Upper lobe of left lung (tissue), 6 donors: ENCODE data around the gene POLR3G. TPM values are rescaled to one million over a fixed set of nuclear protein-coding genes. Genes with fewer than 3 reads are reported as not detected.

Source experiments
- ATAC-seq, 2 donors: fragments of 200-7000 bp; cut with Tn5 transposase; one replicate each; pipeline ENCODE4 v1.9.1; 2022; ENCODE audit warnings: mild to moderate bottlenecking in 2 of 2, moderate library complexity in 2 of 2; ENCODE audit not compliant: low FRiP score in 2 of 2
- DNase-seq, 2 donors: peaks; one replicate each; pipeline ENCODE4 v3.0.0-alpha.2; 2019 to 2020
- H3K27ac ChIP-seq, 4 donors: fragments of 200-600 bp; sonication (generic); one replicate each; pipeline ENCODE4 v1.5.1; 2016 to 2019
- H3K27me3 ChIP-seq, 4 donors: fragments of 200-600 bp; sonication (generic); one replicate each; pipeline ENCODE4 v1.5.1; 2017 to 2019
- H3K36me3 ChIP-seq, 4 donors: fragments of 200-600 bp; sonication (generic); one replicate each; pipeline ENCODE4 v1.5.1; 2016 to 2019
- H3K4me1 ChIP-seq, 4 donors: fragments of 200-600 bp; sonication (generic); one replicate each; pipeline ENCODE4 v1.5.1; 2018 to 2019
- H3K4me3 ChIP-seq, 4 donors: fragments of 200-600 bp; sonication (generic); one replicate each; pipeline ENCODE4 v1.5.1; 2017 to 2019; ENCODE audit warnings: mild to moderate bottlenecking in 2 of 4, moderate library complexity in 1 of 4
- H3K9me3 ChIP-seq, 4 donors: fragments of 200-600 bp; sonication (generic); one replicate each; pipeline ENCODE4 v1.5.1; 2018 to 2019
- EP300 ChIP-seq, 4 donors: sonication (generic); formaldehyde crosslinking; IDR thresholded peaks; one replicate each; pipeline ENCODE4 v1.5.1; 2017; ENCODE audit warnings: antibody characterized with exemption in 4 of 4, control low read depth in 2 of 4
- POLR2A ChIP-seq, 4 donors: fragments of 450-650 bp; IDR thresholded peaks; one replicate each; pipeline ENCODE4 v1.5.1; 2016 to 2017; ENCODE audit warnings: antibody characterized with exemption in 4 of 4, mild to moderate bottlenecking in 2 of 4
- POLR2AphosphoS5 ChIP-seq, 2 donors: sonication (generic); formaldehyde crosslinking; IDR thresholded peaks; one replicate each; pipeline ENCODE4 v1.5.1; 2017; ENCODE audit warnings: antibody characterized with exemption in 2 of 2
- WGBS, 2 donors: methylation state at CpG; one replicate each; pipeline ENCODE4 v1.1.5; 2017 to 2018; 5-methylcytosine and 5-hydroxymethylcytosine counted together
- total RNA-seq, 6 donors: library from RNA; depleted of rRNA in 4 of 6; stranded (reverse); fragments of >200 nt in 4 of 6; gene quantifications; one replicate each; pipeline versions ENCODE4 v1.1.0 to v1.2.1, GENCODE V29; 2016 to 2021
- TF ChIP-seq, protein P1 (sequence below), 6 experiments: fragments of 450-650 bp in 4 of 6; fragments of 200-600 bp in 2 of 6; sonication (generic) in 2 of 6; IDR thresholded peaks; one replicate each; pipeline ENCODE4 v1.5.1; 2016 to 2019; ENCODE audit warnings: antibody characterized with exemption in 6 of 6
- donor health status: DM: no; HTN: no; CAD: no; lungs with moderate emphysema.
- donor health status: DM: no; HTN: yes; CAD: no; lungs with severe emphysema.

POLR3G gene
- total RNA-seq, 6 donors from 2014 or later: 0.33 to 2.5 (median 1.9) TPM; not detected in 1

DNA sequence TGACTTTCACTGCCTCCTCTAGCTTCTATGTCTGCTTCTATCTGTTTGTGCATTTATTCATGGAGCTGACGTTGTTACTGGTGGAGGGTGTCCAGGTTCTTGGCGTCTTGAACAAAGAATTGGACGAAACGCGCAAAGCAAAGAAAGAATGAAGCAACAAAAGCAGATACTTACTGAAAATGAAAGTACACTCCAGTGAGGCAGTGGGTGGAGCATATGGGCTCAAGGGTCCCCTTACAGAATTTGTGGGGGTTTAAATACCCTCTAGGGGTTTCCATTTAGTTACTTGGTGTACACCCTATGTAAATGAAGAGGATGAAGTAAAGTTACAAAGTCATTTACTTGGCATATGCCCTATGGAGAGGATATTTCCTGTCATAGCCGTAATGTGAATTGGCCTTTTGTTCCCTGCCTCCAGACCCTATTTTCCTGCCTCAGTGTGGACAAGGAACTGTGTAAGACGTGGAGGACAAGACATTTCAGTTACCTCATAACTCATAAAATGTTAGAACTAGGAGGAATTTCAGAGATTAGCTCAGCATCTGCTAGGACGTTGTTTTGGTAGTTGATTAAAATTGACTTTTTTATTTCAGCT is 3.1 kb downstream of the POLR3G start:
- no peak for DNase-seq
- Histone ChIP-seq H3K4me1 (peaks cover 7 to 23% (median 14%) of the 10 kb centered on the region in 4 donors), H3K27ac (no peak overlapping the region), H3K4me3 (peak overlapping the region in 1 of 4 donors; percentile 16), H3K27me3 (no peaks in the 10 kb centered on the region), H3K9me3 (no peaks in the 10 kb centered on the region), H3K36me3 (no peaks in the 10 kb centered on the region)
- TF ChIP-seq POLR2AphosphoS5 (IDR thresholded peaks at IDR 0.05) (no peak), POLR2A (IDR thresholded peaks at IDR 0.05) (no peak), EP300 (IDR thresholded peaks at IDR 0.05) (no peak)
- TF ChIP-seq, protein P1, sequence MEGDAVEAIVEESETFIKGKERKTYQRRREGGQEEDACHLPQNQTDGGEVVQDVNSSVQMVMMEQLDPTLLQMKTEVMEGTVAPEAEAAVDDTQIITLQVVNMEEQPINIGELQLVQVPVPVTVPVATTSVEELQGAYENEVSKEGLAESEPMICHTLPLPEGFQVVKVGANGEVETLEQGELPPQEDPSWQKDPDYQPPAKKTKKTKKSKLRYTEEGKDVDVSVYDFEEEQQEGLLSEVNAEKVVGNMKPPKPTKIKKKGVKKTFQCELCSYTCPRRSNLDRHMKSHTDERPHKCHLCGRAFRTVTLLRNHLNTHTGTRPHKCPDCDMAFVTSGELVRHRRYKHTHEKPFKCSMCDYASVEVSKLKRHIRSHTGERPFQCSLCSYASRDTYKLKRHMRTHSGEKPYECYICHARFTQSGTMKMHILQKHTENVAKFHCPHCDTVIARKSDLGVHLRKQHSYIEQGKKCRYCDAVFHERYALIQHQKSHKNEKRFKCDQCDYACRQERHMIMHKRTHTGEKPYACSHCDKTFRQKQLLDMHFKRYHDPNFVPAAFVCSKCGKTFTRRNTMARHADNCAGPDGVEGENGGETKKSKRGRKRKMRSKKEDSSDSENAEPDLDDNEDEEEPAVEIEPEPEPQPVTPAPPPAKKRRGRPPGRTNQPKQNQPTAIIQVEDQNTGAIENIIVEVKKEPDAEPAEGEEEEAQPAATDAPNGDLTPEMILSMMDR (IDR thresholded peaks at IDR 0.05): no peak
- 73 to 86% methylated on average over 8 of the region's 8 CpGs for WGBS, 2 donors
- ATAC-seq: no peak

DNA sequence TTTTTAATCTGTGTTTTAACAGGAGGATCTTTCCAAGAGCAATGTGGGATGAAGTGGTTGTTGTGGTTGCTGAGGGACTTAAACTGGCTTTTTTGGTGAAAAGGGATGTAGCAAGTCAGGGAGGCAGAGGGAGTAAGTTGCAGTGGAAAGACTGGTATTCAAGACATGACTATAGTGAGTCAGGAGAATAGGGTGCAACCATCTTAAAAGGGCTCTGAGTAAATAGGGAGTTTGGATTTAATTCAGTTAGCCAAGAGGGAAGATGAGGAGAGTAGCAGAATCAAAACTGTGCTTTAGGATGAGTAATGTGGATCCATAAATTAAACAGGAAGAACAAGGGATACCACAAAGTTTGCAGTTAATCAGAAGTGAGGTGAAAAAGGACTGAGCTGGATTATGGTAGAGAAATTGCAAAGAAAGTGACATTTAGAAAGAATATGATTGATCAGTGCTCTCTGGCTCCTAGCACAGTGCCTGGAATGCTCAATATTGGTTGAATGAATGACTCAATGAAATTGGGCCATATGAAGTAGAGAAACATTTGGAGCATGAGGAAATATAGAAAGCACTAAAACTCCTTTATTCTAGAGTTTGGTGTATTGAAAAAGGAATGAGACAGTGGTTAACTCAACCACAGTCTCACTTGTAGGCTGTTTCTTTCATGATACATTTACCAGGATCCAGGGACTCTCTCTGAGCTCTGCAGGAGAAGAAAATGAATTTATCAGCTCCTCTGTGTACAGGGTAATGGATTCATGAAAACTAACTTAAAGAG is 5.1 kb downstream of the POLR3G start:
- no peak for ATAC-seq
- H3K4me3 ChIP-seq: no peak overlapping the region
- TF ChIP-seq POLR2AphosphoS5 (IDR thresholded peaks at IDR 0.05): no peak
- no peak for TF ChIP-seq POLR2A (IDR thresholded peaks at IDR 0.05)
- TF ChIP-seq, protein P1 (IDR thresholded peaks at IDR 0.05): no peak
- no peak for TF ChIP-seq EP300 (IDR thresholded peaks at IDR 0.05)
- no peak for DNase-seq
- no peaks in the 10 kb centered on the region for H3K36me3 ChIP-seq
- H3K4me1 ChIP-seq: peaks cover 0 to 8% (median 6%) of the 10 kb centered on the region in 4 donors
- no peaks in the 10 kb centered on the region for H3K27me3 ChIP-seq
- no peaks in the 10 kb centered on the region for H3K9me3 ChIP-seq
- H3K27ac ChIP-seq: no peak overlapping the region

DNA sequence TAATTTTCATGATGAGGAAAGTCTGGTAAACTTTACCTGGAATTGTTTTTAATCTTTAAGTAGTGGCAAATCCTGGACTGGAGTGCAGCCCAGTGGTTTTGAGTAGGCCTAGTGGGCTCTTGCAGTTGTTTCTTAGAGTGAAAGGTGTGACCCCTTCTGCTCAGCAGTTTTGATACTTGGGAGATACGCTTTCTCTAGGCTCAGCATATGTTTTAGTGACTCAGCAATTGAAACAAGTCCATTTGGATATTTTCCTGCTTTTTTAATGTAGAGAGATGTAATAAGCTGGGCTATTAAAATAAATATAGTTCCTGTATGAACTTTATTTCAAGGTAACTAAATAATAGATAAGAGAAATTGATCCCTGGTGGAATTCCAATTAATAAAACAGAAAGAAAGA is 6.0 kb downstream of the POLR3G start:
- DNase-seq (no peak), ATAC-seq (no peak)
- Histone ChIP-seq H3K27me3 (no peaks in the 10 kb centered on the region), H3K4me3 (no peak overlapping the region), H3K27ac (no peak overlapping the region), H3K9me3 (no peaks in the 10 kb centered on the region), H3K36me3 (no peaks in the 10 kb centered on the region), H3K4me1 (peaks cover 0 to 4% (median 0%) of the 10 kb centered on the region in 4 donors)
- WGBS, 2 donors: 82 to 95% methylated on average over 1 of the region's 1 CpG
- no peak for TF ChIP-seq EP300 (IDR thresholded peaks at IDR 0.05)

DNA sequence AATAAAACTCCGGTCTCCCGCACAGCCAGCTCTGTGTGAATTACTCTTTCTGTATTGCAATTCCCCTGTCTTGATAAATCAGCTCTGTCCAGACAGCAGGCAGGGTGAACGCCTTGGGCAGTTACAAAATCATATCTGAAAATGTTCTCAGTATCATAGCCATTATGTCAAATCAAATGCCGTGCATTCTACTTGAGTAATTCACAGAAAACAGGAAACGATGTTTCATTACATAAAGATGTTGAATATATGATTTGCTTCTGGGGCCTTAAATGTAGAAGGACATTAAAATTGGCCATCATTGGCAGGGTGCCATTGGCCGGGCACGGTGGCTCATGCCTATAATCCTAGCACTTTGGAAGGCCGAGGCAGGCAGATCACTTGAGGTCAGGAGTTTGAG is 8.5 kb downstream of the POLR3G start:
- no peak for DNase-seq
- H3K4me3 ChIP-seq: no peak overlapping the region
- no peak for ATAC-seq
- TF ChIP-seq POLR2A (IDR thresholded peaks at IDR 0.05) (no peak), EP300 (IDR thresholded peaks at IDR 0.05) (no peak), POLR2AphosphoS5 (IDR thresholded peaks at IDR 0.05) (no peak)
- TF ChIP-seq, protein P1 (IDR thresholded peaks at IDR 0.05): no peak
- no peaks in the 10 kb centered on the region for H3K27me3 ChIP-seq
- no peaks in the 10 kb centered on the region for H3K4me1 ChIP-seq
- no peak overlapping the region for H3K27ac ChIP-seq
- no peaks in the 10 kb centered on the region for H3K36me3 ChIP-seq
- H3K9me3 ChIP-seq: no peaks in the 10 kb centered on the region
- WGBS, 2 donors: 94 to 98% methylated on average over 8 of the region's 8 CpGs

DNA sequence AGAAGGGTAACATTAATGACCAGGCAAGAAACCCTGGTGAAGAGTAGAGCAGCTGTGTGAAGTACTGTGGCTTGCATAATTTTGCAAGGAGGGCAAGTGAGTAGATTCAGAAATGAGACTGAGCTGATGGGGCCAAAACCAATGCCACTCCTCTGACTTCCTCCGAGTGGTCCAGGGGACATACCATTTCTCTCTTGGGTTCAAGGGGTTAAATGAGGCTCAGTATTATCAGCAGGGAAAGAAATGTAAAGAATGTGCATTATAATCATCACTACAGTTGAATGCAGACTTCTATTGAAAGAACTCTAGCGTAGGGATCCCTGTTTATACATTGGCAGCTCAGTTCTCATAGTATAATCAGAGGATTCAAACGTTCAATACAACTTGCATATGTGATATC is 9.9 kb downstream of the POLR3G start:
- DNase-seq (no peak), ATAC-seq (no peak)
- H3K4me3 ChIP-seq: no peak overlapping the region
- no peaks in the 10 kb centered on the region for H3K36me3 ChIP-seq
- H3K4me1 ChIP-seq: no peaks in the 10 kb centered on the region
- TF ChIP-seq, protein P1 (IDR thresholded peaks at IDR 0.05): no peak
- no peak for TF ChIP-seq POLR2AphosphoS5 (IDR thresholded peaks at IDR 0.05)
- TF ChIP-seq POLR2A (IDR thresholded peaks at IDR 0.05): no peak
- TF ChIP-seq EP300 (IDR thresholded peaks at IDR 0.05): no peak
- no peak overlapping the region for H3K27ac ChIP-seq
- 55 to 62% methylated on average over 3 of the region's 3 CpGs for WGBS, 2 donors
- no peaks in the 10 kb centered on the region for H3K27me3 ChIP-seq
- H3K9me3 ChIP-seq: no peaks in the 10 kb centered on the region
